SW 1271 (cell line): Measurements from ENCODE around the gene GAREM1.

Experiments used
- DNase-seq, 2 experiments: peaks; one replicate each; lab custom pipeline; 2025; lab: John Stamatoyannopoulos, UW

GAREM1 gene

DNA sequence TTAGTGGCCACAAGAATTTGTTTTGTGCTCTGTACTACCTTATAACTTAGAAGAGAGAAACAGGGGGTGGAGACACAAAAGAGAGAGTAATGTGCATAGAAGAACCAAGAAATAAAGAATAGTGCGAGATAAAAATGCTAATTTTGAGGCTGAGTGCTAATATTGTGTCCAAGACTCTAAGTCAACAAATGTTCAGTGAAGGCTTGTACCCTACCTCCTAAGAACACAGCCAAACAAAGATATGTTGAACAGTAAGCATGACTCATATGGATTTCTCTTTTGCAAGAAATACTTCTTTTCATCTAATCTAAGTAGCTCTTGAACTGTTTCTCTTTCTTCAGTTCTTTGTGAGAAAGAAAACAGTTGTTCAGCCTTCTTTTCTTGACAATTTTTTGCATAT, 45.2 kb downstream of the GAREM1 start:
- no peak for DNase-seq

DNA sequence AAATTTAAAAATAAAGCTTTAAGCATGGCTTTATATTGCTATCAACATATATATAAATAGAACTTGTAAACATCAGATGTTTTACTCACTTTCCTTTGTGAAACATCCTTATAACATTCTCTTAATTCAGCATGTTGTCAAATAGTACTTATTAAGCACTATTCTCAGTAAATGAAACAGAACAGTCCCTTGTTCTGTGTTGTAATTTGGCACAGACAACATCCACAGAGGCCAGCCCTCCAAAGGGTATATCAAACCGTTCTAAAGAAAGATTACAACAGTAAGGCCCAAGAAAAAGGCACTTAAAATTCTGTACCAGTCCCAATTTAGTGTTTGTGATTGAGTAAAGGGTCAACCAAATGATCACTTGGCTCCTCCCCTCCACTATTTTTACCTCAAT, 46.0 kb downstream of the GAREM1 start:
- no peak for DNase-seq

DNA sequence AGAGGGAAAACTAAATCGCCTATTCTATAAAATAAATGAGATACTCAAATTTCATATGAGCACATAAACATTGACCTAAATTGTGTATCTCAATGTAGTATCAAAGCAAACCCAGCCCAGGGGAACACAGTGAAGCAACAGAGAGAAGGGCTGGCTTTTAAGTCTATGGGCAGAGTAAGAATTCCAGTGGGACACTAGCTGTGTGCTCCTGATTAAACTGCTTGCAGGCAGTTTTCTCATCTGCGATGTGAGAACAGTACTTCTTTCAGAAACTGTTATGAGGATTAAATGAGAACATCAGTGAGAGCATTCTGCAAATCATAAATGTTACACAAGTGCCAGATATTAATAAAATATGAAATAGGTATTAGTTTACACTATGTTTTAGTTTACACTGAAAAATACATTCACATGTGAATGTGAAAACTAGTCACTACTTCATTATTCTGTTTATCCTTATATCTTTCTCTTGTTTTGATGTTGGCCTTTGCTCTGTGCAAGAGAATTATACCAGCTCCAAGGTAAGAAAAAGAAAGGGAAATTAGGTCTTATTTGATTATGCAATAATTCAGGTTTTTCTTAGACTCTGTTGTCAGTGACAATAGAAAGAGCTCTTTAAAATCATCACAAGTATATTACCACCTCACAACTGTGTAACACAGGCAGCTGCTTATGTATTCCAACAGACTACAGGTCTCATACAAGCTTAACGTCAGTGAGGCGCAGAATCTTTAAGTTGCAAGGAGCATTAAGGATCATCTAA, 47.5 kb downstream of the GAREM1 start:
- no peak for DNase-seq

DNA sequence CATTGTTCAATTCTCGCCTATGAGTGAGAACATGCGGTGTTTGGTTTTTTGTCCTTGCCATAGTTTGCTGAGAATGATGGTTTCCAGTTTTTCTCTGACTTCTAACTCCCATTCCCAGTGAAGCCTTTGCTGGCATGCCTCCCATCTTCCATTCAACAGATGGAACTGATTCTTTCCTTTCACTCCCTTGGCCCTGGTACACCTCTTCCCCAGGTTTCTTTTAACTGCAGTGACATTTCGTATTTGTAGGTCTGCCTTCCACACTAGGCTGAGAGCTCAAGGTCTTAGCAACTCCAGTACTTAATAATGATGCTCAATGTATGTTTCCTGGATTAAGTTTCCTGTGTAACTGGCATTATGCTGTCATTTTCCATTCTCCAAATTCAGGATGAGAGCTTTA, 48.5 kb downstream of the GAREM1 start:
- no peak for DNase-seq

DNA sequence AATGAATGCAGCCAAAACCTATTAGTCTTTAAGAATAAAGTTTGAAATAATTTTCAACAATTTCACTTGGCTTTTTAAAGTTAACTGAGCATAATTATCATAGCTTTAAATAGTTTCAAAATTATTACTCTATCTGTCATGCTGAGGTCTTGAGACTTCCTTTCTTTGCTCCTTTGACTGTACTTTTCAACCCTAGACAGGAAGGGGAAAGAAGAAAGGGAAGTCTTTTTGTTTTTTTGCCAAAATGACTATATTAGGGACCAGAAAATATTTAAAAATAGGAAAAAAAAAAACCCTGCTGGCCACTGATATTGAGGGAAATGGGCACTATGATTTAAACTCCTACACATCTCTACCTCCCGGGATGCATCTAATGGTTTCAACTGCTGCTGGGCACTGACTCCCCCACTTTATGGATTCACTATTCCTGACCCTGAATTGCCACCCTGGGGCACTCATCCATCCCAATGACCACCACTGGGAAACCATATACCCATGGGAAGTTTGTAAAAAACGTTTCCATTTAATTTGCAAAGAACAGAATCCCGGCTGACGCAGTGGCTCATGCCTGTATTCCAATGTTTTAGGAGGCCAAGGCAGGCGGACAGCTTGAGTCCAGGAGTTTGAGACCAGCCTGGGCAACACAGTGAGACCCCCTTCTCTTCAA, 50.5 kb downstream of the GAREM1 start:
- no peak for DNase-seq

DNA sequence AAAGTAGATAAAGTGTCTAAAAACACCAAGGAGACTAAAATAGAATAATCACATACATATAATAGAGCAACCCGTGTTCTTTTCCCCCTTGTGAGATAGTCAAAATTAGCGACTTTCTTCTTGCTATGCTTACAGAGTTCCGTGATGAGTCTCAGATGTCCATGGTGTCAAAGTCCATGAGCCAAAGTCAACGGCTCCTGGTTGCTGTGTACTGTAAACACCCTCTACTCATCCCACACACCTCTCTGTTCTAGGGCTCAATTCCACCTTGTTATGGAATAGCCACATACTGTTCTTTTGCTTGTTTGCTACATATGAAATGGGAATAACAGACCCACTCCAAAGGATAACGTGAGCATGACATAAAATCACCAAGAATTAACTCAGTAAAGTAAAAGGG, 52.5 kb downstream of the GAREM1 start:
- DNase-seq = no peak

DNA sequence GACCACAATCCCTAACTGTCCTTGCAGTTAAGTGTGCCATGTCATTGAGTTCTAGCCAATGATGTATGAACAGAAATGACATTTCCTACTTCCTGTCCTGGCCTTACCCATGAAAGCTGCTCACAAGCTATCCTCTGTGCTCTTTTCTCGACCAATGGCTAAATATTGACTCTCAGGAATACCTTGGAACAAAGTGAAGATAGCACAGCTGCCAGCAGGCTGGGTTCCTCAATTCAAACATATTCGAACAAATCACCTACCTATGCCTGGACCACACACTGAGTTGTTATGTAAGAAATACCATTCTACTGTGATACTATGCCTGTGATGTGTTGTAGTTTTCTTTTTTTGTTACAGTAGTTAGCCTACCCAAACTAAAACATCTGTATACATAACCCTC, 65.1 kb downstream of the GAREM1 start:
- no peak for DNase-seq

DNA sequence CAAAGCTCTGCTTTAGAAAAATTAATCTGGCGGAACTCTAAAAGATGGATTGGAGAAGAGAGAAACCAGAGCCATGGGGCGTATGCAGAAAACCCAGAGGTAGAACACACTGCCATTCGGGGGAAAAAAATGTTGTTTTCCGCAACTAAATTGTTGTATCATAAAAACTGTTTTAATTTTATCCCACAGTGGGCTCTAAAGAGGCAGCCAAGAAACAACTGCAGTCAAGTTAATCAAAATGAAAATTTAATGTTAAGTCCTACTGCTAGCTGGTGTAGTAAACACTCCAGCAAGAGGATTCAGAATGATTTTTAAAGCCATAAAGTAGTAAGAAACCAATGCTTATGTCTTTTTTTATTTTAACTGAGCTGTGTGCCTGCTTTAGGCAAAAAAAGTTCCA, 69.1 kb downstream of the GAREM1 start:
- DNase-seq = no peak

DNA sequence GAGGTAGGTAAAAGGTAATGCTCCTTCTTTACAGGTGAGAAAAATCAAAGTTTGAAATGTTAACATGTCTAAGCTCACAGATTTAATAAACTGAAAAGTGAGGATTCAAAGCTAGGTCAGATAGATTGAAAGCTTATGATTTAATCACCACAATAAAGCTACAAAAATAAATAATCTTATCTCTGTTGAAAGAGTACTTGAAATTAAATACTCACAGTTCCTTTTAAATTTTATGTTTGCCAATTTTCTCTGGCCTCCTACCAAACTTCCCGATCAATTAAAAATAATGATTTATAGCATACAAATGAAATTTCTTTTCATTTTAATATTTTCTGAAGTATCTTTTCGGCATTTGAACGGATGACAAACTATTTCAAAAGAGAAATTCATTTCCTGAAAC, 77.3 kb downstream of the GAREM1 start:
- no peak for DNase-seq

DNA sequence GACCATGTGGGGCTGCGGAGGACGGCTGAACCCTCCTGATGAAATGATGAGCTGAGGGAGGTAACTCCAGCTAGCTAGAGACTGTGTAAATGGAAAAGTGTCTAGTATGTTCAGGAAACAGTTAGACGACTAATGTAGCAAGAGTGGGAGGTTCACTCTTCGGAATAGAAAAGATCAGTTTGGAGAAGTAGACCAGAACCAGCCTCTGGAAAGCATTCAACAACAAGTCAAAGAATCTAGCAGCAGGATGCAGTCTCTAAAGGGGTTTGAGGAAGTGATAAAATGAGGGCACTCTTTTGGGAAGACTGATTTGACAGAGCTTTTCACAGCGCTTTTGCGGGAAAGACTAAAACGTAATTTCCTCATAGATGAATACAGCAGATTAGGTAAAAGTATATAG, 79.6 kb downstream of the GAREM1 start:
- DNase-seq = no peak

DNA sequence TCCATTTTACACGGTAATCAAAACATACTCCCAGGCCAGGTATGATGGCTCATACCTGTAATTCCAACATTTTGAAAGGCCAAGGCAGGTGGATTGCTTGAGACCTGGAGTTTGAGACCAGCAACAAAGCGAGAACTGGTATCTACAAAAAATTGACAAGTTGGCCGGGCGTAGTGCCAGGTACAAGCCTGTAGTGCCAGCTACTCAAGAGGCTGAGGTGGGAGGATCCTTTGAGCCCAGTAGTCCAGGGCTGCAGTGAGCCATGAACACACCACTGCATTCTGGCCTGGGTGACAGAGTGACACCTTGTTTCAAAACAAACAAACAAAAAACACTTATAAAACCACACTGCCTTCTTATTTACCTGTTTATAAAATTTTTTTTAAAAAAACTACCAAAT, 80.8 kb downstream of the GAREM1 start:
- no peak for DNase-seq

DNA sequence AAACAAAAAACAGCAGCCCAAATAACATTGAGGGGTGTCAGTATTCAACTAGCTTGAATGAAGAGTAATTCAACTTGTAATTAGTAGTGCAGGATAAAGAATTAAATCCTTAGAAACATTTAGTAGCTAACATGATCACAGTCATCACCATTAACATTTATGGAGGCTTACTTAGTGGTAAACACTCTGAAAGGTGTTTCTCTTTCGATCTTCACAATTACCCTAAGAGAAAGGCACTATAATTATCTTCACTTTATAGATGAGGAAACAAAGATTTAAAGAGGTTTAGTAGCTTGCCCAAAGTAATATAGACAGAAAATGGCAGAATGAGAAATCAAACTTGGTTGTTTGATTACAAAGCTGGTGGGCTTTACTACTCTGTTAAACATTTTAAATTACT, 81.5 kb downstream of the GAREM1 start:
- no peak for DNase-seq

DNA sequence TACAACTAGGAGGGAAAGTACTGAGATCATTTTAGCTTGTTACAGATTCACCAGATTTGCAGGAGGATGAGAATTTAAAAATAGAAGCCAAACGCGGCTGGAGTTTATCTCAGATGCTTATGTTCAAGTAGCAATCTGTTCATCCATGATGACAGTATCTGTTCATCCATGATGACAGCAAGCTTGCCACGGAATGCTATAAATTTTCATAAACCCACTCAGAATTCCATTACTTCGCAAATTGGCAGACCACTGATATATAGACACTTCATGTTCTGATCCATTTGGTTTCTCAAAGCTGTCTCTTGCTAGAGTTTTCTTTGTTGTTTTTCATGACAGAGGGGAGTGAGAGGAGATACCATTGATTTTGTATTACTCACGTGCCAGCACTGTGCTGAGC, 84.2 kb downstream of the GAREM1 start:
- DNase-seq = no peak

DNA sequence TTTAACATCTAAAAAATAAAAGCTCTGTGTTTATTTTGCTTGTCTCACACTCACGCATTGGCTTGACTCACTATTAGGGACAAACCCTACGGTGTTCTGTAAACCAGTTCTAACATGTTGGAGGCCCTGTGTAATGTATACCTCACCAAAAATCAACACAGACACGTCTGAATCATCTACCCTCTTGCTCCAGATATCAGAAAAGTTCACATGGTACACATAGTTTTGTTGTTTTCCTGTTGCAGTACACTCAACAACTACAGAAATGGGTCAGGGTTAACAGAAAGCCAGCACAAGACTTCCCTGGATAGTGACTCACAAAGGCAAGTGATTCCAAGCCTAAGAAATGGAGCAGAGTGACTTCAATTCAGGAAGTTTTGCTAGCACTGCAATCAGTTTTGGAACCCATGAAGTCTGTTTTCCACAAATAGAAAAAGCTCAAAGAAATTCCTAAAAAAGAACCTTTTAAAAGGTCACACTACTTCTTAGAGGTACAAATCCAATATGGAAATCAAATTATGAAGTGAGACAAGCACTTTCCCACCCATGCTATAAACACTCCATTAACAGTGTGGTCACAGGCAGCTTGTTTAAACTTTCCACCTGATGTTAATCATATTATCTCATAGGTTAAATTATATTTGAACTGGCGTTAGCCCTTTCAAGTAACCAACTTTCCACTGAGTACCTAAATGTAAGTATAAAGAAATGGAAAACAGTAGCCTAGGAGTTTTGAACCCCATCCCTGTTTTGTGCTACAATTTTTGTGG, 87.4 kb downstream of the GAREM1 start:
- DNase-seq = no peak

DNA sequence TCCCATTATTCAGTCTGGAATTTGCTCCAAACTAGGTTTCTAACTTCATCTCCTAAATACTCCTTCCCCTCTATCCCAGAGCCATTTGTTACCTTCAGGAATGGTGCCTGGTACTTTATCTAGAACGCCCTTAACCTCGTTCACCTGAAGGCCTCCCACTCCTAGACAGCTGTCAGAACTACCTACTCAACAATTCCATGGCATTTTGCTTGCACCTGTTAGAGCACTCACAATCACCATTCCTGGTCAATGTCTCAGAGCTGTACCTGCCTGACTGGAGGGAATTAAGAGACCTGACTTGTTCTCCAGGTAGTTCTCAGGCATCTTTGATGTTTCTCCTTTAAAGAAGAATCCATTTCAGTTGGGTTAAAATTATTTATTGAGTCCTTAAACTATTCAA, 88.9 kb downstream of the GAREM1 start:
- no peak for DNase-seq

DNA sequence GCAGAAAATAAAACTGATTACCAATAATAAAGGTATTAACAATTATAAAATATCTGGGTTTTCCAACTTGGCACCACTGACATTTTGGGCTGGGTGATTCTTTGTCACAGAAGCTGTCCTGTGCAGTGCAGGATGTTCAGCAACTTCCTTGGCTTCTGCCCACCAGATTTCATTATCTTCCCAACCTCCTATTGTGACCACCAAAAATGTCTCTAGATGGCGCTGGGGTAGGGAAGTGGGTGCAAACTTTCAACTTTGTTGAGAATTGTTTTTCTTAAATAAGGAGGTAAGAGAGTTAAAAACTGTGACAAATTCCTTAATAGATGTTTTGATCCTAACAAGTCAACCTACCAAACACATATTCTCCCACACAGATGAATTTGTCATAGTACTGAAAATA, 90.1 kb downstream of the GAREM1 start:
- no peak for DNase-seq

DNA sequence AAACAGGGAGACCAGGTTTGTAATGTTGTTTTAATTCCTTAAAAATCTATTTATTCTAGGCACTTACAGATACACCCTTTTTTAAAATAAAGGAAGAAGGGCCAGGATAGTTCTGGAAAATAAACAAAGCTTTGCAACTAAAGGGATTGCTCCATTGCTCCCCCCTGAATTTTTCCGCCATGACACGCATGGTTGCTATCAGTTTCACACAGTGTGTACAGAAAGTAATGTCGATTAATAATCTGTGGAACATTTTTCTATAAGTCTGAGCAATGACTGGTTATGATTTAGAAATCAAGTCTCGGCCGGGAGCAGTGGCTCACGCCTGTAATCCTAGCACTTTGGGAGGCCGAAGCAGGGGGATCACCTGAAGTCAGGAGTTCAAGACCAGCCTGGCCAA, 90.8 kb downstream of the GAREM1 start:
- no peak for DNase-seq

DNA sequence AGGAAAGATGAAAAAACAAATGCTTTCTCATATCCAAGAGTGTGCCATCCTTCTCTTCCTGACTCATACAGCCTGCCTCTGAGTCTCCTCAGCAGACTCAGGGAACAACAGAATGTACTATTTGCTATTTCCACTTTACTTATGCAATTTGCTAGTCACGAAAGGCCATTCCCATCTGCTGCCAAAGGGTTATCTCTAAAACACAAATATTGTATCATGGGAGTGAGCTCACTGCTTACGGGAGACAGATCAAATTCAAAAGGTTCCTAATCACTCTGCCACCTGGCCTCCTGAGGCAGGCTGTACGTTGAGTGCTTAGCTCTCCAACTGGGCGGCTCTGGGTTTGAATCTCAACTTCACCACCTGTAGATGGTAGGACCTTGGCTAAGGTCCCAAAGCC, 92.0 kb downstream of the GAREM1 start:
- no peak for DNase-seq

DNA sequence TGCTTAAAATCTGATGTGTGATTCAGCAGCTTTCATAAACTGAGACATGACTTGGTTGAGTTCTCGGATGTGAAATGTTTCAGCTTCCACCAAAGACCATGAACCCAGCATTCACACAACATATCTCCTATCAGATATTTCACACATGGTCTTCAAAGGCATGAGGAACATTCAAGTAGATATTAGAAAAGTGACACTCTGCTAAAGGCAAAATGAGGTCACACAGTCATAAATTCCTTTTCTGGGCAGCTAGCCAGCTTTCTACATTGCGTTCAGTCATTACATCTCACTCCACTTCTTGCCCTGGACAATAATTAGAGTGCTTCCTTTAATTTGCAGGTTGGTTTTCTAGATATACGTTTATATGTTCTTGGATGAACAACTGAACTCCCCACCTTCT, 96.7 kb downstream of the GAREM1 start:
- no peak for DNase-seq

DNA sequence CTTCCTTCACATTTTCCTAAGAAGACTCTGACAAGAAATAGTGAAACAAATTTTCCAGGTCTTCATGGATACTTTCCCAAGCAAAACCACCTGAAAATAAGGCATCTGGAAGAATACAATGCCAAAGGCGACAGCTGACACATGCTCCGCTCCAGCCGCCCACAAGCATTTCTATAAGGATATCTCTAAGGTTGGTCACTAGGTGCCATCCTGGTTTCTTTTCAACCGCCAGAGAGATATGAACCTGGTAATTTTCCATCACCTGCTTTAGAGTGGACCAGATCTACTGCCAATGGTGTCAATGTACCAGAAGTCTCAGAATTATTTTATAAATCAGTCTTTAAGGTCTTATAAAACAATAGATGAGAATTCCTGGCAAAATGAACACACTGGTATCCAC, 97.2 kb downstream of the GAREM1 start:
- no peak for DNase-seq

DNA sequence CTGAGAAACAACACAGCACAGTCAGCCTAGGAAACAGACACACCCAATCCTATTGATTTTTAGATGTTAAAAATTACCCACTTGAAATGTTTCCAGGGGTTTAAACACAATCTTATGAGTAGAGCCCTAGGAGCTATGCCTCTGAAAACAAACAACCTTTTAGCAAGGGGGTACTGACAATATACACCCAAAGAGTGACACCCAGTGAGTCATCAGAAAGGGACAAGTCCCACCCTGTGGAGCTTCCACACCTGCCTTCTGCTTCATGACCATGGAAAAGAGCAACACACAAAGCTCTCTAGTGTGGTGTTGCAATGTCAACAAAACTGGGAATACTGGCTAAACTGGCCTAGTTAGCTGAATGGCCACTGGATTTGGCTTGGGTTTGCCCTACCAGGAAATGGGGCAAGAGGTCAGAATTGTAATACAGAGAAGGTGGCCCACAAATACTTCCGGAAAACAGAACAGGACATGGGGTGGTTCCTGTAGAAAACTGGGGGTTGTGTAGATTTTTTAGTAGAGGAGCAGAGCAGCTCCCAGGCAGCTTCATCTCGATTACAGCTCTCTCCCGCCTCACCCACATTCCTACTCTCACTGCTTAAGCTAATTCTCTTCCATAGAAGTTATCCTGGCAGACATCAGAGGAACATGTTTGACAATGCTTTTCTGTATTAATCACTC, 98.2 kb downstream of the GAREM1 start:
- DNase-seq = no peak

DNA sequence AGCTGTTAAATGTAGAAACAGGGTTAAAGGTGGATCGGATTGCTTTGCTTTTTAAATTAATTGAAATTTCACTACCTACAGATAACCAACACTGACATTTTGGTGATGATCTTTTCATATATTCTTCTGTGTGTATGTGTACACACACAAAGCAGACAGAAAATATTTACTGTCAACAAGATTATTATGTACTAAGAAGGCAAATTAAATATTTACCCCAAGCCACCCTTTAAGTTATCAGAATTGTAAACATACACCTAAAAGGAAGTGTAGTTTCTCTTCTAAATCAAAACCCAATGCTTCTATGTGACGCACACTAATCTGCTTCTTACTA, 98.7 kb downstream of the GAREM1 start:
- no peak for DNase-seq

DNA sequence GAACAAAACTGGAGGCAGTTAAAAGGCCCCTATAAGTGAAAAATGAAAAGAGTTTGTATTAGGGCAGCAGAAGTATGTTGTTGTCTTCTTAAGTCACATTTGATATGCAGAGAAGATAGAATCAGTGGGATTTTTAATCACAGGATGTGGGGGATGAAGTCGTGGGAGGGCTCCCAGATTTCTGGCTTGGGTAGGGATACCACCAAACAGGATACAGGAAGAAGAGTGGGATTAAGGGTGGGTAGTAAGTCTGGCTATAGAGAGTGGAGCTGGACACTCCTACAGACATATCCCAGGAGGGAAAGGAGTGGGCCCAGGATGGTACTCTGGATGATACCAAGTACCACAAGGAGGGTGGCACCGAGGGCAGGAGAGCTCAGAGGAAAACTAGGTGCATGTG, 99.3 kb downstream of the GAREM1 start:
- DNase-seq = no peak
